Breast epithelium (tissue), 4 donors: ENCODE results near the gene SHC1. TPM values are rescaled to one million over a fixed set of nuclear protein-coding genes. Genes with fewer than 3 reads are reported as not detected.
A peak's percentile ranks its signal among the peaks of the same experiment; 100 is the strongest.

Experiments used
- DNase-seq, 2 donors: peaks; one replicate each; pipeline ENCODE4 v3.0.0-alpha.2; 2019; ENCODE audit warnings: low spot score in 2 of 2
- H3K27ac ChIP-seq, 2 donors: fragments of 200-600 bp; sonication (generic) in 1 of 2; one replicate each; pipeline ENCODE4 v1.5.1; 2016 to 2019; ENCODE audit warnings: mild to moderate bottlenecking in 1 of 2
- H3K27me3 ChIP-seq, 2 donors: fragments of 200-600 bp; sonication (generic) in 1 of 2; one replicate each; pipeline versions ENCODE4 v1.5.1 to v1.6.0; 2017 to 2019; ENCODE audit warnings: control low read depth in 1 of 2, mild to moderate bottlenecking in 1 of 2
- H3K36me3 ChIP-seq: fragments of 200-600 bp; one replicate; pipeline ENCODE4 v1.5.1; 2019
- H3K4me1 ChIP-seq, 2 donors: fragments of 200-600 bp; sonication (generic); one replicate each; pipeline ENCODE4 v1.5.1; 2016 to 2019; ENCODE audit warnings: control low read depth in 1 of 2
- H3K4me3 ChIP-seq, 3 donors: fragments of 200-600 bp; sonication (generic); 1 replicate in 2 of 3; 2 replicates in 1 of 3; pipeline ENCODE4 v1.5.1; 2016 to 2019; ENCODE audit warnings: mild to moderate bottlenecking in 3 of 3, moderate library complexity in 2 of 3
- H3K9me3 ChIP-seq, 2 donors: fragments of 200-600 bp; sonication (generic) in 1 of 2; one replicate each; pipeline ENCODE4 v1.5.1; 2016 to 2019; ENCODE audit warnings: control low read depth in 1 of 2
- POLR2A ChIP-seq: fragments of 450-650 bp; IDR thresholded peaks from one replicate; pipeline ENCODE4 v1.6.1; 2016; ENCODE audit warnings: antibody characterized with exemption, mild to moderate bottlenecking, moderate library complexity
- POLR2AphosphoS5 ChIP-seq, 3 donors: sonication (generic); formaldehyde crosslinking; IDR thresholded peaks; one replicate each; pipeline ENCODE4 v1.6.1; 2017; ENCODE audit warnings: antibody characterized with exemption in 3 of 3
- intact Hi-C: fragments of 100-400 bp; cut with DNase I; formaldehyde crosslinking; loops from one replicate; pipeline ENCODE4 v1.15.1; 2023; ENCODE audit warnings: low total_unique reads
- total RNA-seq, 3 donors: library from RNA; depleted of rRNA; stranded (reverse); fragments of >200 nt; gene quantifications; one replicate each; pipeline ENCODE4 v1.1.0, GENCODE V29; 2016
- TF ChIP-seq, protein P1 (sequence below), 3 donors: fragments of 450-650 bp; IDR thresholded peaks; one replicate each; pipeline ENCODE4 v1.5.1; 2016 to 2017; ENCODE audit warnings: antibody characterized with exemption in 3 of 3, mild to moderate bottlenecking in 3 of 3, moderate library complexity in 3 of 3

The SHC1 gene
- total RNA-seq, 3 donors from 2014 or later = 94.4 to 177 (median 134) TPM

DNA sequence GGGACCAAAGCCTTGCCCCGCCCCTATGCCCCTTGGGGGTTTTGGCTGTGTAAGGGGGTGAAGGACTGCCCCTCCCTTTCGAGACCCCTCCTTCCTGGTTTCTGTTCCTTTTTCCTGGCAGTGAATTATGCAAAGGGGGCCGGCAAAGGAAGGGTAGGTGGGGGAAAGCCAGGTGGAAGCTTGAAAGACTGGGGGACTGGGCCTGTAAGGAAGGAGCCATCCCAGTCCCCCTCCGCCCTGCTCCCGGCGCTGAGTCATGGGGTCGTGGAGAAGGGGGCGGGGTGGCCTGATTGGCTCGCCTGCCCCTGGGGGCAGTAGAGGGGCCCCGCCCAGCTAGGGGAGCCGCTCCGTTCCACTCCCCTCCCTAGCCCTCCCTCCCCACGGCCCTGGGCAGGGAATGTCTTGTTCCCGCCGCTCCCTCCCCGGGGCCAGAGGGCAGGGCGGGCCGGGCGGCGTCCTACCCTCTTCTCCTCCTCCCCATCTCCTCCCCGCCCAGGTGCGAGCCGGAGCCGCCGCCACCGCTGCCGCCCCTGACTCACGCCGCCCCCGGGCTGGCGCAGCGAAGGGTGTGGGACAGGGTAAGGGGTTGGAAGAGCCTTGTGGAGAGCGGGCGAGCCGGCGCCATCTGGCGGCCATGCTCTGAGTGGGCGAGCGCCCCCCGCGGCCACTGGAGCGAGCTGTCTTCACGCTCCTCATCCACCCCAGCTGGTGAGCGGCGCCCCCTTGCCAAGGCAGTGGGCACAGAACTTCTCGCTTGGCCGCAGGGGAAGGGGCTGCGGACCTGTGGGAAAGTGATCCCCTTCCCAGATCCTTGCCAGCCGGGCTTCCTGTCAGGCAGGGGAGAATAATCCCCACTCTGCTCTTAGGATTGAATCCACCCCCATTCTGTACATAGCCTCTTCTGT lies 46.7 kb upstream of the SHC1 start:
- peak; percentile 95 to 97 for DNase-seq
- peak overlapping the region; percentile 44 to 59 (median 47) for H3K4me3 ChIP-seq
- H3K36me3 ChIP-seq = no peaks in the 10 kb centered on the region
- H3K27me3 ChIP-seq = no peaks in the 10 kb centered on the region
- intact Hi-C loops = loop anchor here (5.0 kb wide), 1 partner anchor 35 kb away; the partner anchor contains the start of gene ADAM15
- H3K4me1 ChIP-seq = peaks cover 0 to 11% of the 10 kb centered on the region in 2 donors
- TF ChIP-seq, protein P1, sequence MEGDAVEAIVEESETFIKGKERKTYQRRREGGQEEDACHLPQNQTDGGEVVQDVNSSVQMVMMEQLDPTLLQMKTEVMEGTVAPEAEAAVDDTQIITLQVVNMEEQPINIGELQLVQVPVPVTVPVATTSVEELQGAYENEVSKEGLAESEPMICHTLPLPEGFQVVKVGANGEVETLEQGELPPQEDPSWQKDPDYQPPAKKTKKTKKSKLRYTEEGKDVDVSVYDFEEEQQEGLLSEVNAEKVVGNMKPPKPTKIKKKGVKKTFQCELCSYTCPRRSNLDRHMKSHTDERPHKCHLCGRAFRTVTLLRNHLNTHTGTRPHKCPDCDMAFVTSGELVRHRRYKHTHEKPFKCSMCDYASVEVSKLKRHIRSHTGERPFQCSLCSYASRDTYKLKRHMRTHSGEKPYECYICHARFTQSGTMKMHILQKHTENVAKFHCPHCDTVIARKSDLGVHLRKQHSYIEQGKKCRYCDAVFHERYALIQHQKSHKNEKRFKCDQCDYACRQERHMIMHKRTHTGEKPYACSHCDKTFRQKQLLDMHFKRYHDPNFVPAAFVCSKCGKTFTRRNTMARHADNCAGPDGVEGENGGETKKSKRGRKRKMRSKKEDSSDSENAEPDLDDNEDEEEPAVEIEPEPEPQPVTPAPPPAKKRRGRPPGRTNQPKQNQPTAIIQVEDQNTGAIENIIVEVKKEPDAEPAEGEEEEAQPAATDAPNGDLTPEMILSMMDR (IDR thresholded peaks at IDR 0.05) = peak; percentile 96 to 100 (median 99)
- TF ChIP-seq POLR2A = no peak
- peak; percentile 82 to 97 (median 95) for TF ChIP-seq POLR2AphosphoS5 (IDR thresholded peaks at IDR 0.05)
- peak overlapping the region; percentile 91 to 92 for H3K27ac ChIP-seq
- no peaks in the 10 kb centered on the region for H3K9me3 ChIP-seq

DNA sequence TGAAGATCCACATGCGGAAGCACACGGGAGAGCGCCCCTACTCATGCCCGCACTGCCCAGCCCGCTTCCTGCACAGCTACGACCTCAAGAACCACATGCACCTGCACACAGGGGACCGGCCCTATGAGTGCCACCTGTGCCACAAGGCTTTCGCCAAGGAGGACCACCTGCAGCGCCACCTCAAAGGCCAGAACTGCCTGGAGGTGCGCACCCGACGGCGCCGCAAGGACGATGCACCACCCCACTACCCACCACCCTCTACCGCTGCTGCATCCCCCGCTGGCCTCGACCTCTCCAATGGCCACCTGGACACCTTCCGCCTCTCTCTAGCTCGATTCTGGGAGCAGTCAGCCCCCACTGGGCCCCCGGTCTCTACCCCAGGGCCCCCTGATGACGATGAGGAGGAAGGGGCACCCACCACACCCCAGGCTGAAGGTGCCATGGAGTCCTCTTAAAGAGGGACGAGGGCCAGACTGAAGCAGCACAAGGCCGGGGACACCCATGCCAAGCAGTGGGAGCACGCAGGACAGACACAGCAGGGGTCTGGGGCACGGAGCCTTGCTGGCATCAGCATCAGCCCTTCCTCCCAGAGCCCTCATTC lies 45.8 kb upstream of the SHC1 start:
- H3K27ac ChIP-seq = peak overlapping the region; percentile 91 to 92
- DNase-seq = no peak
- TF ChIP-seq, protein P1 (IDR thresholded peaks at IDR 0.05) = no peak
- TF ChIP-seq POLR2AphosphoS5 (IDR thresholded peaks at IDR 0.05) (no peak), POLR2A (no peak)
- intact Hi-C loops = loop anchor here (5.0 kb wide), 1 partner anchor 36 kb away; the partner anchor contains the start of gene ADAM15
- peaks cover 8 to 21% of the 10 kb centered on the region in 2 donors for H3K4me1 ChIP-seq
- H3K4me3 ChIP-seq = peak overlapping the region in 1 of 3 donors; percentile 59
- no peaks in the 10 kb centered on the region for H3K27me3 ChIP-seq
- H3K36me3 ChIP-seq = no peaks in the 10 kb centered on the region
- no peaks in the 10 kb centered on the region for H3K9me3 ChIP-seq

DNA sequence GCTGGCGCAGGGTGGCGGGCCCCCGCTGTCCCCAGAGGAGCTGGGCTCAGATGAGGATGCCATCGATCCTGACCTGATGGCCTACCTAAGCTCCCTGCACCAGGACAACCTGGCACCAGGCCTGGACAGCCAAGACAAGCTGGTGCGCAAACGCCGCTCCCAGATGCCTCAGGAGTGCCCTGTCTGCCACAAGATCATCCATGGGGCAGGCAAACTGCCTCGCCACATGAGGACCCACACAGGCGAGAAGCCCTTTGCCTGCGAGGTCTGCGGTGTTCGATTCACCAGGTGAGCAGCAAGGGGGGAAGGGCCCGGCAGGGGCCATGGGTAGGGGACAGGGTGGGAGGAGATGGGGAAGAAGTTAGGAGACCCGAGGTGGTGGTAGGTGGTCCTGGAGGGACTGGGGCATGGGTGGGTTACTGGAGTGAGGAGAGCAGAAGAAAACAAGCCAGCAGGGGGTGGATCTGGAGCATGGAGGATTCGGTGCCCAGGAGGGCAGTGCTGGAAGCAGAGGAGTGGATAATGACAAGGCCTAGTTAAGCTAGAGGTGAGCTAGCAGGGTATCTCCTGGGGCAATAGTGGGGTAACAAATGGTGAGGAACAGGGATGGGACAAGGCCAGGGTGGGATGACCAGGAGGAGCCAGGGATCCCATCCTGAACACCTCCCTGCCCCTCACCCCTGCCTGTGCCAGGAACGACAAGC lies 45.1 kb upstream of the SHC1 start:
- Histone ChIP-seq H3K27me3 (no peaks in the 10 kb centered on the region), H3K4me1 (peaks cover 14 to 28% of the 10 kb centered on the region in 2 donors), H3K27ac (peak overlapping the region; percentile 91 to 92), H3K36me3 (no peaks in the 10 kb centered on the region), H3K9me3 (no peaks in the 10 kb centered on the region), H3K4me3 (no peak overlapping the region)
- DNase-seq = no peak
- intact Hi-C loops = loop anchor here (5.0 kb wide), 1 partner anchor 37 kb away; the partner anchor contains the start of gene ADAM15
- no peak for TF ChIP-seq POLR2AphosphoS5 (IDR thresholded peaks at IDR 0.05)
- TF ChIP-seq, protein P1 (IDR thresholded peaks at IDR 0.05) = no peak
- no peak for TF ChIP-seq POLR2A

DNA sequence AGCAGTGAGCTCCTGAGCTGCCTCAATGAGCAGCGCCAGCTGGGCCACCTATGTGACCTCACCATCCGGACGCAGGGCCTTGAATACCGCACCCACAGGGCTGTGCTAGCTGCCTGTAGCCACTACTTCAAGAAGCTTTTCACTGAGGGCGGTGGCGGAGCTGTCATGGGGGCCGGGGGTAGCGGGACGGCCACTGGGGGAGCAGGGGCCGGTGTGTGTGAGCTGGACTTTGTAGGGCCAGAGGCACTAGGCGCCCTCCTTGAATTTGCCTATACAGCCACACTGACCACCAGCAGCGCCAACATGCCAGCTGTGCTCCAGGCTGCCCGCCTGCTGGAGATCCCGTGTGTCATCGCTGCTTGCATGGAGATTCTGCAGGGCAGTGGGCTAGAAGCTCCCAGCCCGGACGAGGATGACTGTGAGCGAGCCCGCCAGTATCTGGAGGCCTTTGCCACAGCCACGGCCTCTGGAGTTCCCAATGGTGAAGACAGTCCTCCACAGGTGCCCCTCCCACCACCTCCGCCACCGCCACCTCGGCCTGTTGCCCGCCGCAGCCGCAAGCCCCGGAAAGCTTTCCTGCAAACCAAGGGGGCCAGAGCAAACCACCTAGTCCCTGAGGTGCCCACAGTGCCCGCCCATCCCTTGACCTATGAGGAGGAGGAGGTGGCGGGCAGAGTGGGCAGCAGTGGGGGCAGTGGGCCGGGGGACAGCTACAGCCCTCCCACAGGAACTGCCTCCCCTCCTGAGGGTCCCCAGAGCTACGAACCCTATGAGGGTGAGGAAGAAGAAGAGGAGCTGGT lies 44.4 kb upstream of the SHC1 start:
- no peaks in the 10 kb centered on the region for H3K27me3 ChIP-seq
- DNase-seq = no peak
- H3K4me1 ChIP-seq = peaks cover 22 to 28% of the 10 kb centered on the region in 2 donors
- peak overlapping the region; percentile 91 to 92 for H3K27ac ChIP-seq
- TF ChIP-seq POLR2AphosphoS5 (IDR thresholded peaks at IDR 0.05) (no peak), POLR2A (no peak)
- TF ChIP-seq, protein P1 (IDR thresholded peaks at IDR 0.05) = no peak
- no peak overlapping the region for H3K4me3 ChIP-seq
- H3K36me3 ChIP-seq = no peaks in the 10 kb centered on the region
- intact Hi-C loops = loop anchor here (5.0 kb wide), 1 partner anchor 37 kb away; the partner anchor contains the start of gene ADAM15
- no peaks in the 10 kb centered on the region for H3K9me3 ChIP-seq
